Measurements from ENCODE around the gene FHIT.

Gene FHIT

GRCh38 chr3:61081554-61081953, 169.7 kb downstream of the FHIT start:
- Histone ChIP-seq H3K4me3 (no peak overlapping the region), H3K27ac (no peak overlapping the region), H3K36me3 (no peaks in the 10 kb centered on the region), H3K4me1 (peaks cover 0 to 10% (median 0%) of the 10 kb centered on the region in 4 donors), H3K9me3 (no peaks in the 10 kb centered on the region), H3K27me3 (no peaks in the 10 kb centered on the region)
- DNase-seq = no peak
- intact Hi-C loops (cut with DNase I; ENCODE audit: low total_unique reads) = no loop called here
- no peak for TF ChIP-seq CTCF (IDR thresholded peaks at IDR 0.05)

GRCh38 chr3:61080737-61081445, 170.4 kb downstream of the FHIT start:
- Histone ChIP-seq H3K4me3 (no peak overlapping the region), H3K4me1 (peaks cover 0 to 10% (median 0%) of the 10 kb centered on the region in 4 donors), H3K27me3 (no peaks in the 10 kb centered on the region), H3K27ac (no peak overlapping the region), H3K36me3 (no peaks in the 10 kb centered on the region), H3K9me3 (no peaks in the 10 kb centered on the region)
- intact Hi-C loops (cut with DNase I; ENCODE audit: low total_unique reads) = no loop called here
- DNase-seq = no peak
- no peak for TF ChIP-seq CTCF (IDR thresholded peaks at IDR 0.05)

- Histone ChIP-seq H3K9me3 (no peaks in the 10 kb centered on the region), H3K4me3 (no peak overlapping the region), H3K4me1 (peaks cover 0 to 10% (median 0%) of the 10 kb centered on the region in 4 donors), H3K36me3 (no peaks in the 10 kb centered on the region), H3K27ac (no peak overlapping the region), H3K27me3 (no peaks in the 10 kb centered on the region)
- no peak for DNase-seq
- intact Hi-C loops (cut with DNase I; ENCODE audit: low total_unique reads) = no loop called here
- no peak for TF ChIP-seq CTCF (IDR thresholded peaks at IDR 0.05)
Observed at GRCh38 chr3:61078048-61078752, 173.1 kb downstream of the FHIT start.

- H3K27me3 ChIP-seq = no peaks in the 10 kb centered on the region
- no peak for TF ChIP-seq CTCF (IDR thresholded peaks at IDR 0.05)
- no peak overlapping the region for H3K27ac ChIP-seq
- intact Hi-C loops (cut with DNase I; ENCODE audit: low total_unique reads) = no loop called here
- H3K4me1 ChIP-seq = peaks cover 0 to 10% (median 0%) of the 10 kb centered on the region in 4 donors
- no peaks in the 10 kb centered on the region for H3K9me3 ChIP-seq
- H3K4me3 ChIP-seq = no peak overlapping the region
- H3K36me3 ChIP-seq = no peaks in the 10 kb centered on the region
- no peak for DNase-seq
Observed at GRCh38 chr3:61077551-61077950, 173.7 kb downstream of the FHIT start.

GRCh38 chr3:61074783-61075182, 176.5 kb downstream of the FHIT start:
- no peak for TF ChIP-seq CTCF (IDR thresholded peaks at IDR 0.05)
- no peak for DNase-seq
- H3K4me3 ChIP-seq = no peak overlapping the region
- no peak overlapping the region for H3K27ac ChIP-seq
- no peaks in the 10 kb centered on the region for H3K9me3 ChIP-seq
- intact Hi-C loops (cut with DNase I; ENCODE audit: low total_unique reads) = no loop called here
- no peaks in the 10 kb centered on the region for H3K27me3 ChIP-seq
- H3K36me3 ChIP-seq = no peaks in the 10 kb centered on the region
- no peaks in the 10 kb centered on the region for H3K4me1 ChIP-seq

All from tibial artery (tissue), 4 donors.